Measurements from ENCODE around the gene HS3ST5.

DNA sequence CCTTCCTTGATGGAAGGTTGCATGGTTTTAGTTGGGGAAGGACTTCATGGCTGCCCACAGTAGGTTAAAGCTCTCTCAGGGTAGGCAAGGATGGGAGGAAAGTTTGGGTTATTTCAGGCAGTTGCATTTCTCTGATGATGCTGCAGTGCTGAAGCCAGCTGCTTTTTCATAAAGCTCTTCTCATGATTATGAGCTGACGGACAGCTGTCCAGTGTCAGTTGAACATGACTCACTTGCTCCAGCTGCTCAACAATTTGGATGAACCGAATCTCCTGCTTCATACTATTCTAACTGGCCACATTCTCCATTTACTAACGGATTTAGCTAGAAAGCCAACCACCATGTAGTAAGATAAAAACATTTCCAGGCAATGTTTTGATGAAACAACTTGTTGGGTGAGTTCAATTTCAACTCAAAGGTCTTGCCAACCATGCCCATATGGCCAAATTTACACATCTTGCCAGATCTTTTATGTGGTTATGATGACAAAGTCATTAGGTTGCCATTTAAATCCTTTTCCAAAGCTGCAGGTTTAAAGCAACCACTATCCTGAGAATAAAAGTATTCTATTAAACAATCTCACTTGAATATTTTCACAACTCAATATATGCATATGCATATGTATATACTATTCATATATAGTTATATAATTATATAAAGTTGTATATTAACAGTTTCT is 125.9 kb downstream of the HS3ST5 start:
- TF ChIP-seq, protein P1, sequence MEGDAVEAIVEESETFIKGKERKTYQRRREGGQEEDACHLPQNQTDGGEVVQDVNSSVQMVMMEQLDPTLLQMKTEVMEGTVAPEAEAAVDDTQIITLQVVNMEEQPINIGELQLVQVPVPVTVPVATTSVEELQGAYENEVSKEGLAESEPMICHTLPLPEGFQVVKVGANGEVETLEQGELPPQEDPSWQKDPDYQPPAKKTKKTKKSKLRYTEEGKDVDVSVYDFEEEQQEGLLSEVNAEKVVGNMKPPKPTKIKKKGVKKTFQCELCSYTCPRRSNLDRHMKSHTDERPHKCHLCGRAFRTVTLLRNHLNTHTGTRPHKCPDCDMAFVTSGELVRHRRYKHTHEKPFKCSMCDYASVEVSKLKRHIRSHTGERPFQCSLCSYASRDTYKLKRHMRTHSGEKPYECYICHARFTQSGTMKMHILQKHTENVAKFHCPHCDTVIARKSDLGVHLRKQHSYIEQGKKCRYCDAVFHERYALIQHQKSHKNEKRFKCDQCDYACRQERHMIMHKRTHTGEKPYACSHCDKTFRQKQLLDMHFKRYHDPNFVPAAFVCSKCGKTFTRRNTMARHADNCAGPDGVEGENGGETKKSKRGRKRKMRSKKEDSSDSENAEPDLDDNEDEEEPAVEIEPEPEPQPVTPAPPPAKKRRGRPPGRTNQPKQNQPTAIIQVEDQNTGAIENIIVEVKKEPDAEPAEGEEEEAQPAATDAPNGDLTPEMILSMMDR (IDR thresholded peaks at IDR 0.05): no peak
- TF ChIP-seq EP300 (IDR thresholded peaks at IDR 0.05): no peak
- no peak for TF ChIP-seq POLR2A (IDR thresholded peaks at IDR 0.05)

All from ovary (tissue), 3 donors.